B cell (primary cell): ENCODE results near the gene FAM216B. TPM values are rescaled to one million over a fixed set of nuclear protein-coding genes. Genes with fewer than 3 reads are reported as not detected.

Experiments
- ATAC-seq: fragments of 200-7000 bp; cut with Tn5 transposase; one replicate; pipeline ENCODE4 v1.10.0; 2021; ENCODE audit warnings: low read depth, mild to moderate bottlenecking, moderate number of reproducible peaks, moderate library complexity
- CTCF ChIA-PET: fragments of 350-600 bp; sonication (Branson Sonifier 250); formaldehyde crosslinking; loops from one replicate; lab custom pipeline; 2021; ENCODE audit warnings: antibody characterized with exemption, inconsistent platforms; lab: Charles Lee
- POLR2A ChIA-PET: fragments of 350-600 bp; sonication (Branson Sonifier 250); formaldehyde crosslinking; loops from one replicate; lab custom pipeline; 2021; ENCODE audit warnings: antibody characterized with exemption; lab: Charles Lee
- DNase-seq: peaks from one replicate; pipeline ENCODE4 v3.0.0; 2013
- H2AFZ ChIP-seq: 2 replicates; pipeline ENCODE4 v1.6.1; 2012; ENCODE audit warnings: mild to moderate bottlenecking, low read depth, low read length; ENCODE audit not compliant: insufficient read depth, poor library complexity, severe bottlenecking
- H3K27ac ChIP-seq, 2 donors: 1 replicate in 1 of 2; 2 replicates in 1 of 2; pipeline ENCODE4 v1.5.1; 2012 to 2013; ENCODE audit warnings: low read length in 2 of 2, mild to moderate bottlenecking in 2 of 2, moderate library complexity in 1 of 2
- H3K27me3 ChIP-seq, 4 experiments: fragments of 200-600 bp in 1 of 4; sonication (generic) in 1 of 4; replicated peaks in 1 of 4; 1 replicate in 2 of 4; 2 replicates in 2 of 4; pipeline versions ENCODE4 v1.6.1 to v1.7.0; 2013 to 2016; ENCODE audit warnings: low read length in 3 of 4, mild to moderate bottlenecking in 2 of 4, mixed read lengths in 1 of 4, moderate library complexity in 1 of 4; ENCODE audit not compliant: insufficient read depth in 4 of 4, control insufficient read depth in 3 of 4; ENCODE audit errors: control extremely low read depth in 1 of 4
- H3K36me3 ChIP-seq, 2 experiments: replicated peaks in 1 of 2; 1 replicate in 1 of 2; 2 replicates in 1 of 2; pipeline versions ENCODE4 v1.6.1 to v1.7.1; 2013; ENCODE audit warnings: low read length in 1 of 2; ENCODE audit not compliant: insufficient read depth in 2 of 2, control insufficient read depth in 1 of 2; ENCODE audit errors: control extremely low read depth in 1 of 2, extremely low read depth in 1 of 2
- H3K4me1 ChIP-seq, 2 donors: fragments of 200-600 bp in 1 of 2; sonication (generic) in 1 of 2; 1 replicate in 1 of 2; 2 replicates in 1 of 2; pipeline versions ENCODE4 v1.5.1 to v1.6.1; 2013 to 2017; ENCODE audit warnings: low read length in 2 of 2; ENCODE audit not compliant: control insufficient read depth in 2 of 2, insufficient read depth in 2 of 2
- H3K4me2 ChIP-seq: replicated peaks from 2 replicates; pipeline ENCODE3; 2012; ENCODE audit warnings: mild to moderate bottlenecking, low read depth, low read length; ENCODE audit not compliant: poor library complexity, severe bottlenecking
- H3K4me3 ChIP-seq, 5 experiments: fragments of 200-600 bp in 1 of 5; sonication (generic) in 1 of 5; 1 replicate in 3 of 5; 2 replicates in 2 of 5; pipeline versions ENCODE4 v1.5.1 to v1.7.0; 2011 to 2016; ENCODE audit warnings: low read length in 4 of 5, mild to moderate bottlenecking in 4 of 5, low read depth in 2 of 5, control low read depth in 1 of 5, moderate library complexity in 1 of 5; ENCODE audit not compliant: insufficient read depth in 1 of 5; ENCODE audit errors: control extremely low read depth in 1 of 5, extremely low read depth in 1 of 5
- H3K79me2 ChIP-seq: fragments of 200-600 bp; sonication (generic); one replicate; pipeline ENCODE4 v1.6.0; 2016; ENCODE audit warnings: low read length; ENCODE audit not compliant: control insufficient read depth, insufficient read depth
- H3K9ac ChIP-seq: fragments of 200-600 bp; sonication (generic); 2 replicates; pipeline ENCODE4 v1.6.1; 2017; ENCODE audit warnings: mild to moderate bottlenecking, low read length, moderate library complexity
- H3K9me3 ChIP-seq, 3 donors: one replicate each; pipeline versions ENCODE4 v1.6.1 to v1.7.1; 2013; ENCODE audit warnings: low read length in 2 of 3; ENCODE audit not compliant: control insufficient read depth in 2 of 3, insufficient read depth in 1 of 3; ENCODE audit errors: control extremely low read depth in 1 of 3
- H4K20me1 ChIP-seq: 2 replicates; pipeline ENCODE4 v1.6.0; 2012; ENCODE audit warnings: mild to moderate bottlenecking, low read length; ENCODE audit not compliant: insufficient read depth, control insufficient read depth, poor library complexity, severe bottlenecking
- H3K27ac Mint-ChIP-seq: one replicate; pipeline ENCODE4 v1.8.0; 2021; ENCODE audit warnings: mixed read lengths
- H3K27me3 Mint-ChIP-seq: one replicate; pipeline ENCODE4 v1.8.0; 2021; ENCODE audit warnings: mixed read lengths
- H3K4me1 Mint-ChIP-seq: one replicate; pipeline ENCODE4 v1.8.0; 2021; ENCODE audit warnings: mixed read lengths
- H3K4me3 Mint-ChIP-seq: one replicate; pipeline ENCODE4 v1.8.0; 2021; ENCODE audit warnings: mixed read lengths
- H3K9me3 Mint-ChIP-seq: one replicate; pipeline ENCODE4 v1.8.0; 2022; ENCODE audit warnings: mixed read lengths; ENCODE audit not compliant: insufficient read depth
- EZH2 ChIP-seq: IDR thresholded peaks from 2 replicates; pipeline ENCODE4 v1.6.1; 2012; ENCODE audit warnings: borderline replicate concordance, low read depth, mild to moderate bottlenecking, moderate library complexity, low read length; ENCODE audit not compliant: insufficient read depth, poor library complexity, severe bottlenecking
- WGBS: methylation state at CpG from one replicate; pipeline ENCODE4 v1.1.5; 2013; ENCODE audit warnings: missing lambda C conversion rate; ENCODE audit not compliant: insufficient coverage; 5-methylcytosine and 5-hydroxymethylcytosine counted together
- intact Hi-C: fragments of 100-400 bp; cut with micrococcal nuclease; formaldehyde crosslinking; loops from one replicate; pipeline ENCODE4 v1.10.0; 2022
- polyA minus RNA-seq: library from RNA; depleted of rRNA, polyadenylated mRNA; stranded (reverse); fragments of >200 nt; gene quantifications from 2 replicates; pipeline ENCODE4 v1.2.3, GENCODE V29; 2012
- polyA plus RNA-seq: library from polyadenylated mRNA; depleted of rRNA; stranded (reverse); fragments of >200 nt; gene quantifications from 2 replicates; pipeline ENCODE4 v1.2.3, GENCODE V29; 2012
- total RNA-seq, 2 donors: library from RNA; stranded (reverse); fragments of 120-200 nt in 1 of 2; gene quantifications; 1 replicate in 1 of 2; 2 replicates in 1 of 2; pipeline versions ENCODE4 v1.2.3 to v1.2.4, GENCODE V29; 2013 to 2022
- TF ChIP-seq, protein P1 (sequence below): fragments of 200-600 bp; IDR thresholded peaks from one replicate; pipeline ENCODE4 v1.8.0; 2022; ENCODE audit warnings: antibody characterized with exemption, mild to moderate bottlenecking

The FAM216B gene
- total RNA-seq: not detected in 2 replicates
- not detected for total RNA-seq (2013)
- polyA plus RNA-seq: not detected in 2 replicates
- not detected in 2 replicates for polyA minus RNA-seq

DNA sequence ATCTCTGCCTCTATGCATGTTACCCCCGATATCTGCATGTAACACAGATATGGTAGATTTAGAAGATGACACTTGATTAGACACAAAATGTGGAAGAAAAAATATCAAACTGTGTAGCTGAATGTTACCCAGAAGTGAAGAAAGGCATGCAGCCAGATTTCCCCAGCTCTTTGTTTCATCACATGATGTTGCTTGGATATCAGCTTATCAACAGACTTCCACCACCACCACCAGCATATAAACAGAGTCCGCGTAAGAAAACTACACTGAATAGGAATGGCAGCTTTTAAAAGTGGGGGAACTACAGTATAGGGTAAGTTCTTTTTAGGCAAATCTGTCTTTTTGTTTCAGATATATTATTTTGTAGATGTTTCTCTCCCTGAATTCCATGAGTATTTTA lies at the start of gene FAM216B:
FAM216B (plus strand) TSS at position 233 of the 400 bp plus-strand sequence. CDS start 2,484 bp downstream, outside the sequence.
- ChIA-PET CTCF (no interaction called here), POLR2A (no interaction called here)
- Mint-ChIP-seq H3K27me3 (peaks cover 12% of the 10 kb centered on the region), H3K27ac (no peak within 1 kb of the TSS), H3K4me3 (no peak within 1 kb of the TSS), H3K9me3 (no peaks in the 10 kb centered on the region), H3K4me1 (no peaks in the 10 kb centered on the region)
- Histone ChIP-seq H3K27ac (no peak within 1 kb of the TSS), H3K79me2 (no peaks in the 10 kb centered on the region), H3K27me3 (peaks cover 0 to 3% (median 0%) of the 10 kb centered on the region in 4 experiments), H3K4me1 (no peaks in the 10 kb centered on the region), H3K9me3 (peaks cover 0 to 3% (median 0%) of the 10 kb centered on the region in 3 donors), H3K9ac (no peak within 1 kb of the TSS), H3K4me3 (no peak within 1 kb of the TSS), H2AFZ (no peak within 1 kb of the TSS), H3K36me3 (no peaks in the 10 kb centered on the region), H3K4me2 (no peak within 1 kb of the TSS), H4K20me1 (no peaks in the 10 kb centered on the region)
- no peak for TF ChIP-seq EZH2
- TF ChIP-seq, protein P1, sequence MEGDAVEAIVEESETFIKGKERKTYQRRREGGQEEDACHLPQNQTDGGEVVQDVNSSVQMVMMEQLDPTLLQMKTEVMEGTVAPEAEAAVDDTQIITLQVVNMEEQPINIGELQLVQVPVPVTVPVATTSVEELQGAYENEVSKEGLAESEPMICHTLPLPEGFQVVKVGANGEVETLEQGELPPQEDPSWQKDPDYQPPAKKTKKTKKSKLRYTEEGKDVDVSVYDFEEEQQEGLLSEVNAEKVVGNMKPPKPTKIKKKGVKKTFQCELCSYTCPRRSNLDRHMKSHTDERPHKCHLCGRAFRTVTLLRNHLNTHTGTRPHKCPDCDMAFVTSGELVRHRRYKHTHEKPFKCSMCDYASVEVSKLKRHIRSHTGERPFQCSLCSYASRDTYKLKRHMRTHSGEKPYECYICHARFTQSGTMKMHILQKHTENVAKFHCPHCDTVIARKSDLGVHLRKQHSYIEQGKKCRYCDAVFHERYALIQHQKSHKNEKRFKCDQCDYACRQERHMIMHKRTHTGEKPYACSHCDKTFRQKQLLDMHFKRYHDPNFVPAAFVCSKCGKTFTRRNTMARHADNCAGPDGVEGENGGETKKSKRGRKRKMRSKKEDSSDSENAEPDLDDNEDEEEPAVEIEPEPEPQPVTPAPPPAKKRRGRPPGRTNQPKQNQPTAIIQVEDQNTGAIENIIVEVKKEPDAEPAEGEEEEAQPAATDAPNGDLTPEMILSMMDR: no peak
- intact Hi-C loops: no loop called here
- no CpG with 5 or more reads among the region's 3 CpGs for WGBS
- no peak for ATAC-seq
- DNase-seq: no peak

DNA sequence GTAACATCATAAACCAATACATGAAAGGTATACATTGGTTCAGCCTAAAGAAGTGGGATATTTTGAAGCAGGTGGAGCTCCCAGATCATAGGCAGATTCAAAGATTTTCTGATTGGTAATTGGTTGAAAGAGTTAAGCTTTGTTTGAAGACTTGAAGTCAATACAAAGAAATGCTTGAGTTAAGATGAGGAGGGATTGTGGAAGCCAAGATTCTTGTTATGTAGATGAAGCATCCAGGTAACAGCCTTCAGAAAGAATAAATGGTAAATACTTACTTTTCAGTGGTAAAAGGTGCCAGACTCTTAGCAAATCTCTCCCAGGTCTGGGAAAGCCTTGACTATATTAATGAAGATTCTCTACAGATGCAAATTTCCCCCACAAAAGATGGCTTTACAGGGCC lies 49.3 kb upstream of the FAM216B start:
- Histone ChIP-seq H3K4me2 (no peak overlapping the region), H3K27me3 (no peaks in the 10 kb centered on the region), H3K4me1 (no peaks in the 10 kb centered on the region), H3K36me3 (no peaks in the 10 kb centered on the region), H3K27ac (no peak overlapping the region), H2AFZ (no peak overlapping the region), H3K9me3 (no peaks in the 10 kb centered on the region), H3K79me2 (no peaks in the 10 kb centered on the region), H4K20me1 (no peaks in the 10 kb centered on the region), H3K9ac (no peak overlapping the region), H3K4me3 (no peak overlapping the region)
- TF ChIP-seq, protein P1: no peak
- no peak for TF ChIP-seq EZH2
- intact Hi-C loops: no loop called here
- Mint-ChIP-seq H3K4me1 (no peaks in the 10 kb centered on the region), H3K4me3 (no peak overlapping the region), H3K9me3 (peaks cover 3% of the 10 kb centered on the region), H3K27me3 (peaks cover 5% of the 10 kb centered on the region), H3K27ac (no peak overlapping the region)
- ATAC-seq (no peak), DNase-seq (no peak)
- ChIA-PET POLR2A (no interaction called here), CTCF (no interaction called here)
